Stimulated activated CD4-positive, alpha-beta T cell treated with anti-CD3 and anti-CD28 coated beads, TNF-alpha, amount 100 ng/mL, for 48 hours (primary cell): Measurements from ENCODE around the gene JAKMIP2.
"Not testable (repeated sequence)": the region's sequence is repeated elsewhere in the genome, so short reads cannot be mapped to it uniquely, and the experiment has no call there.

Experiments used
- DNase-seq, 3 donors: peaks; one replicate each; pipeline ENCODE4 v3.0.0-alpha.2; 2020; ENCODE audit warnings: low read depth in 3 of 3

JAKMIP2 gene

DNA sequence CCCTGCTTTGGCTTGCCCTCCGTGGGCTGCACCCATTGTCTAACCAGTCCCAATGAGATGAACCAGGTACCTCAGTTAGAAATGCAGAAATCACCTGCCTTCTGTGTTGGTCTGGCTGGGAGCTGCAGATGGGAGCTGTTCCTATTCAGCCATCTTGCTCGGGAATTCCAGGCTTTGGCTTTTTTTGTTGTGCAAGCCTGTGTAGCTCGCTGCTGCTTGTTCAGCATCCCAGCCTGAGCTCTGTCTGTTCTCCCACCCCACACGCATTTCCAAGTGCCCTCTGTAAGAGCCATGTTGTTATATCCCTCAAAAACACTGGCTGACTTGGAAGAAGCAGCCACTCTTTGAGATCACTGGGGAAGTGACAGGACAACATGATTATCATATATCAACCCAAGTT lies 171.0 kb downstream of the JAKMIP2 start:
- no peak for DNase-seq

DNA sequence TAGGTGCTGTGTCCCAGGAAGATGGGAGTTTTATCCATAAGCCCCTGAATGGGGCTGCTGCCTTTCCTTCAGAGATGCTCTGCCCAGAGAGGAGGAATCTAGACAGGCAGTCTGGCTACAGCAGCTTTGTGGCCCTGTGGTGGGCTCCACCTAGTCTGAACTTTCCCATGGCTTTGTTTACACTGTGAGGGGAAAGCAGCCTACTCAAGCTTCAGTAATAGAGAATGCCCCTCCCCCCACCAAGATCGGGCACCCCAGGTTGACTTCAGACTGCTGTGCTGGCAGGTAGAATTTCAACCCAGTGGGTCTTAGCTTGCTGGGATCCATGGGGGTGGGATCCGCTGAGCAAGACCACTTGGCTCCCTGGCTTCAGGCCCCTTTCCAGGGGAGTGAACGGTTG lies 171.7 kb downstream of the JAKMIP2 start:
- DNase-seq, result no peak

DNA sequence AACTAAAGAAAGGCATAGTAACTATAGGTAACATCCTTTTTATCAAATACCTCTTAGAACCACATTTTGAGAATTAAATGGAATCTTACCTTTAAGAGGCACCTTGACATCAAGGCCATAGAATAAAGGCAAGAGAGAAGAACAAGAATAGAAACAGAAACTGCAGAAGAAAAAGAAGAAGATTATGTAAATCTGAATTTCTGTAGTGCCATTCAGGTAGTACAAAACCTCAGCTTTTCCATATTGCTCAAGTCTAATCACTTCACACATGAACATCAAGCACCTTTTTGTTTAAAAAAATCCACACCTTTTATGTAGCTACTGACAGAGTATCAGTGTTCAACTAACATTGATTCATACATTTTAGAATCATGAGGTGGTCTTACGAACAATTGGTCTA lies 180.9 kb downstream of the JAKMIP2 start:
- DNase-seq, result no peak

DNA sequence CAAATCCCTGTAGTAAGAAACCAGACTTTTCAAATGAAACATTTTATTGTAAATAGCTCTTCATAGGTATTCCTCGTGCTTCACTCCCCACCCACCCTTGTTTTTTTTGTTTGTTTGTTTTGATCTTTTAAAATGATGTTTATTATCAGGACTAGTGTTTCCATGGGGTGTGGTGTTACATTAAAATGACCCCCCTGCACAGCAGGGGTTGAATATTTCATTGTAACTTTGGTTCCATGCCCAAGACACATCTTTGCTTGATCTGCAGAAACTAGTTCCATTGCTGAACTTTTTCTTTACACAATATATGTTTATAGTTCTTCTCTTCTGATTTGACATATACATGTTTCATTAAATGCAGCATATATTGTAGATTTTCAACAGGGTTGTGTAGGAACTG lies 191.4 kb downstream of the JAKMIP2 start:
- no peak for DNase-seq

GRCh38 chr5:147590096-147590495 lies 192.4 kb downstream of the JAKMIP2 start:
- DNase-seq, result no peak

DNA sequence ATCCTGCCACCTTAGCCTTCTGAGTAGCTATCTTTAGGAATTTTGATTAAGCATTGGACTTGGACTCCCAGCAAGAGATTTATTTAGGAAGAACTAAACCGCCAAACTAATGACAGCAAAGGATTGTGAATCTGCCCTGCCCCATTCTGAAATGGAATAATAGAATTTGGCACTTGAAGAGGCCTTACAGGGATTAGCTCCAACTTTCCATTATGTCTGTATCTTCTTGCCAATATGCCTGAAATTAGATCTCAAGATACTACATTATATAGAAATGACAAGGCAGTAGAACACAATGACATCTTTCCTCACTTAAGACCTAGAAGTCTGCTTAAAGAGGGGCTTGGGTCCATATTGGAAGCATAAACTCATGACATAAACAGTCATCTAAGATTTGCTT lies 195.7 kb downstream of the JAKMIP2 start:
- no peak for DNase-seq

DNA sequence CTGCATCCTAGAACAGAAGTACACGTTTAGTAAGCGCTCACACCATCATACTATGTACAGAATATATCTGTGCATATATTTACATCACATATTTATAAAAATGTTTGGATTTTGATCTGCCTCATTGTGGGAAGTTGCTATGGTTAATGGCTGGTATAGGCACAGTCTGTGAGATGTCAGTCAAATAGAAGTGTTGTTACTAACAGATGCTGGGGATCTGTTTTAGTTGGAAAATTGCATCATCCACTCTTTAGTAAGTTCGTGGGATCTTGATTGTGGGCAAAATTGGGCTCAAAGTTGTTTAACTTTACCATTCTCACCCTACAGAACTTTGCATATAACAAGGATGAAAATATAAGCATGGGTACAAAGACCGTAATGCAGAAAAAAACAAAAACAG lies 196.3 kb downstream of the JAKMIP2 start:
- no peak for DNase-seq

GRCh38 chr5:147582272-147582671 lies 200.3 kb downstream of the JAKMIP2 start:
- DNase-seq, result not testable (repeated sequence)

DNA sequence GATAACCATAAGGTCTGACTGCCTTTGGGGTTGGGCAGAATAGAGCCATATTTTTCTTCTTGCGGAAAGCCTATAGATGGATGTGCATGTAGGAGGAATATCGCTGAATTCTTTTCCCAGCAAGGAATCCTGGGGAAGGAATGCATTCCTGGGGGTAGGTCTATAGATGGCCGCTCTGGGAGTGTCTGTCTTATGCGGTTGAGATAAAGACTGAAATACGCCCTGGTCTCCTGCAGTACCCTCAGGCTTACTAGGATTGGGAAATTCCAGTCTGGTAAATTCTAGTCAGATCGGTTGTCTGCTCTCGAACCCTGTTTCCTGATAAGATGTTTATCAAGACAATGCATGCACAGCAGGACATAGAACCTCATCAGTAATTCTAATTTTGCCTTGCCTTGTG lies 202.1 kb downstream of the JAKMIP2 start:
- not testable (repeated sequence) for DNase-seq

DNA sequence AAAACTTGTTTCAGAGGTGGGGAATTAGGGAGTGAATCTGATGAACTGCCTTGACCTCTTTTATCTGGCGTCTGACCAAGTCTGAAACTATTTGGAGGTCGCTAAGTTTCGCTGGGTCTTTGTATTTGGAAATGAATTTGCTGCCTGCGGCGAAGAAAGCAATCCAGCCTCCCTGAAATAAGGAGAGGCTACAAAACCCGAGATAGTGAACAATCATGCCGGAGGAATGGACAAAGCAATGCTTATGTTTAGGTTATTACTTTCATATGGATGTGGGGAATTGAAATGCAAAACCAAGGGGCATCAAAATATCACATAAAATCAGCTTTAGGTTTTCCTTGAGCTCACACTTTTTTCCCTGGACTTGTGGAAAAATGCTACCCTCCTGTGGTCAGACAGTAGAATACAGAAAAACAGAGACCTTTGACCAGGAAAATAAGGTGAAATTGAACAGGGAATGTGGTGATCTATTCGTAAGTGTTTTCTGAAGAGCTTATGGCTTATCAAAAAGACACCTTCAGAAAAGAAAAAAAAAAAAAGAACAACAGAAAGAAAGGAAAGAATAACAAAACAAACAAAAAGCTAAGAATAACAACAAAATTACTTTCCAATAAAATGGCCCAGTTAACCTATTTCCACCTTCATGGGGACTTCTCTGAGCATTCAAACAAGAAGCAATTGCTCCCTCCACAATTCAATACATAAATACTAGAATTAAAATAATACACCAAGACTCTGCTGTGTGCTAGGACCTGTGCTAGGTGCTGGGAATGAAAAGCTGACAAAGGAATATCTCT lies 204.1 kb downstream of the JAKMIP2 start:
- DNase-seq, result no peak

DNA sequence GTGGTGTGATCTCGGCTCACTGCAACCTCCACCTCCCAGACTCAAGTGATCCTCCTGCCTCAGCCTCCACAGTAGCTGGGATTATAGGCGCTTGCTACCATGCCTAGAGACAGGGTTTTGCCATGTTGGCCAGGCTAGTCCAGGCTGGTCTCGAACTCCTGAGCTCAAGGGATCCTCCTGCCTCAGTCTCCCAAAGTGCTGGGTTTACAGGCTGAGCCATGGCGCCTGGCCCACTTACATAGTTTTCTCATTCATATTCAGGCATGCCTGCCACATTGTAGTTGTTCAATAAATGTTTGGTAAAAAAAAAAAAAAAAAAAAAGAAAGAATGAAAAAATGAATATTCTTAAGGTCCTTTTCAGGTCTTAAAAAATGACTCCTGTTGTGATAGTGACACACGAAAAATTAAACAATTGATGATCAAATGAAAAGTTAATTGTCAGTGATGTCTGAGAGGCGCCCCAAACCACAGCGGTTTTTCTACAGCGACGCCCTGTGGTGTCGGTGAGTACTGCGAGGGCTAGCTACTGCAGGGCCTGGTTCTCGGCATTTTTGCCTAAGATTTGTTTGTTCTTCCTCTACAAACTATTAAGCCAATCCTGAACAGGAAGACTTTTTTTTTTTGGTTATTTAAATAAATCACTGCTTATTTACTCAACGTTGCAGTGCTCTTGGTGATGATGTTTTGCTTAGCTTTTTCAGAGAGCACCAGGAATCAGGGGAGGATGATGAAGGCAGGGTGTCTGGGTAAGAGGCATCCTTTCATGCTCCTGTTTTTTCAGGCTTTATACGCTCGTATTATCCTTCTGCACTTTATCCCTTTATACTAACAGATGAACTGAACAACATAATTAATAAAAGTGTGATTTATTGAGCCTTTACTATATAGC lies 205.6 kb downstream of the JAKMIP2 start:
- DNase-seq, result peak; percentile 4 to 20 (median 8)

DNA sequence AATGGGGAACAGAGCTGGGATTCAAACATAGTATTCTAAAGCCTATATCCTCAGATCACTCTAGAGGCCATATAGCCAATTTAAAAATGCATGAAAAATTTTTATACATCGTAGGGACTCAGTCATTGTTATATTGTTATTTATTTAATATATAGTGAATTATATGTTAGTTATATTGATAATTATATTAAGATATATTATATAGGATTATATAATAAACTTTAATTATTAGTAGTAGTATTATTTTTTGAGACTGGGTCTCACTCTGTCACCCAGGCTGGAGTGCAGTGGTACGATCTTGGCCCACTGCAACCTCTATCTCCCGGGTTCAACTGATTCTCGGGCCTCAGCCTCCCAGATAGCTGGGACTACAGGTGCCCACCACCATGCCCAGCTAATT lies 206.9 kb downstream of the JAKMIP2 start:
- DNase-seq, result no peak

DNA sequence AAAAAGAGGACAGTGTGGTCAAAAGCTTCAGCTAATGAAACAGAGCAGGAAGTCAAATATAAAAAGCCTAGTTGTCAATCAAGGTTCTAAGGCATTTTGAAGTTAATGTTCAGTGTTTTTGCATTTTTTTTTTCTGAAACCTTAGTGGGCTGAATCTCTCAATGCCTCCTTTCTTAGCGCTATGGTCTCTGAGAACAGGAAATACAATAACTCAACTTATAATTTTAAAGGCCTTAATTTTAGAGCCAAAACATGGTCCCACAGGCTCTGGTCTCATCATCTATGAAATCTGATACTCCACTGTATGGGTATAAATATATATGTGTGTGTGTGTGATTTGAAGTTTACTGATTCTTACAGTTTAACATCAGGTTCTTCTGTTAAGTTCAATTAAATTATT lies 209.3 kb downstream of the JAKMIP2 start:
- no peak for DNase-seq

DNA sequence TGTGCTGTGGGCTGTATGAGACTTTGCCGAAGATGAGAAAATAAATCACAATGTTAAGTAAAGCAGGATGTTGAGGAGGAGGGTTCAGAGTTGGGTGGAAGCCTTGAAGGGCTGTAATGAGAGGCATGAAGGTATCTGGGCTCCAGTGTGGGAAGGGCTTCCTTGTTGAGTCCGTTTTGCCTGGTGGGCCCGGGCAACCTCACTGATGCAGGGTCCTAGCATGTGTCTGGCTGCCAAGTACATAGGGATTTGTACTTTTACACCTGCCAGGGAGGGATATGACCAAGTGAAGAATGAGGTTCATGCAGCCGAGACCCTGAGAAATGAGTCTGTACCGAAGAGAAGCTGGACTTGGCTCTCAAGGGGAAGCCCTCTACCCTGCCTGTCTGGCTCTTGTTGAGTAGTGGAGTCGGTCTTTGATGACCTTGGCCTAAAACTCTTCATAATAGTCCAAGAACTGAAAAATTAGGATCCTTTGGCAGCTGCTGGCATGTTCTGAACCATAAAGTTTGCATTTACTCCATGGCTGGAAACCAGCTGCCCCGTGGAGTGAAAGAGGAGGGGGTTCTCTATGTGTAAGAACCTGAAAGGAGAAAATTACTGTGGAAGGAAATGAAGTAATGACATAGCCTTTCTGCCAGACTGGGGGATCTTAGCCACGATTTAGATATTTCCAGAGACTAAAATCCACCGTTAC lies 213.7 kb downstream of the JAKMIP2 start:
- DNase-seq, result no peak

GRCh38 chr5:147567917-147568598 lies 214.5 kb downstream of the JAKMIP2 start:
- DNase-seq, result no peak

GRCh38 chr5:147565524-147565923 lies 217.0 kb downstream of the JAKMIP2 start:
- no peak for DNase-seq

DNA sequence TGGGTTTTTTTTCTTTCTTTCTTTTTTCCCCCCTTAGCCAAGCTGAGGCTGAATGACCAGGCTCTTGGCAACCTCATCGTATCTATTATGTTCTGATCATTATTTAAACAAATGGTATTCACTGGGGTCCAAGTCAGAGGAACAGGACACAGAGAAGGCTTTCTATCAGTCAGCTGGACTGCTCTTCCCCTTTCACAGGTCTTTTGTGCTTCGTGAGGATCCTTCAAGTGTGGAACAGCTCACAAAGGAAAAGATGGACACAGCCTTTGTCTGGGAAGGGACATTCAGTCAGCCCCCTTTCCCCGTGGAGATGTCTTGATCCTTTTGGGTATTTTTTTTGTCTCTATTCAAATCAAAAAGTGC lies 218.4 kb downstream of the JAKMIP2 start:
- DNase-seq, result no peak

DNA sequence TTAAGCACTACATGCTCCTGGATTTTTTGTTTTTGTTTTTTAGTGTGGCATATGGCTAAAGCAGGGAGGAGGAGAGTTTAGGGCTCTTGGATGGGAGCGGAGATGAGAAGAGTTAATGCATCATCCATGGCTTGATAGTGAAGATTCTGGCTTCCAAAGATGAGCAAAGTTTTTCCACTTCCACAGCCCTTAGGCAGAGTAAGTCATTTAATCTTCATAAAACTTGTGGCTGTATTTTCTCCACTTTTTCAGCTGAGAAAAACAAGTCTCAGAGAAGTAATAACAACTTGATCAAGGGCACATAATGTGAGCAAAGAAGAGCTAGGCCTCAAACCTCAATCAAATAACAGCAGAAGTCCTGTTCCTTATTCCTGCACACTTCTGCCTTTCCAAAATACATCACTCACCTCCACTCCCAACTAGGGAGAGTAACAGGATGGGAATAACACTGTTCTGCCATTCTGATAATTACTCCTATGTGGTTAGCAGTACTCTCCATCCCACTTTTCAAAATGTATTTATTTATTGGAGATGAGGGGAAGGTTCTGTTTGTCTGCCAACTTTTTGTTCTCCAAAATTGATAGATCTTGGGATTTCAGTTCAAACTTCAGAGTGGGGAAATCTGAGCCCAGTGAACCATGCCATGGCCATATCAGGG lies 218.9 kb downstream of the JAKMIP2 start:
- DNase-seq, result no peak

DNA sequence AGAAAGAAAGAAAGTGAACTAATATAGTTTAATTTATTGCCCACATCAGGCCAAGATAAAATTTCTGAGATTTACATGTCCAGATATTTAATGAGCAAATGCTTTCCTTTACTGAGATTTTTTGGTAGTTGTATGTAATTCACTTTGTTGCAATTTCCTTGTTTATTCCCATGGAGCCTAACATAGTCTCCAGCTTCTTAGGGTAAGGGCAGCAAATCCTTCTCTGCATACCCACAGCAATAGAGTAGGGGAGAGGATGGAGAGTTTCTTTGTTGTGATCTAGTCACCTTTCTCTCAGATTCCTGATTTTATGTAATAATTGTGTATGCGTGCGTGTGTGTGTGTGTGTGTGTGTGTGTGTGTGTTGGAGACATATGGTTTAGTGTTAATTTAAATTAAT lies 221.1 kb downstream of the JAKMIP2 start:
- DNase-seq, result no peak

DNA sequence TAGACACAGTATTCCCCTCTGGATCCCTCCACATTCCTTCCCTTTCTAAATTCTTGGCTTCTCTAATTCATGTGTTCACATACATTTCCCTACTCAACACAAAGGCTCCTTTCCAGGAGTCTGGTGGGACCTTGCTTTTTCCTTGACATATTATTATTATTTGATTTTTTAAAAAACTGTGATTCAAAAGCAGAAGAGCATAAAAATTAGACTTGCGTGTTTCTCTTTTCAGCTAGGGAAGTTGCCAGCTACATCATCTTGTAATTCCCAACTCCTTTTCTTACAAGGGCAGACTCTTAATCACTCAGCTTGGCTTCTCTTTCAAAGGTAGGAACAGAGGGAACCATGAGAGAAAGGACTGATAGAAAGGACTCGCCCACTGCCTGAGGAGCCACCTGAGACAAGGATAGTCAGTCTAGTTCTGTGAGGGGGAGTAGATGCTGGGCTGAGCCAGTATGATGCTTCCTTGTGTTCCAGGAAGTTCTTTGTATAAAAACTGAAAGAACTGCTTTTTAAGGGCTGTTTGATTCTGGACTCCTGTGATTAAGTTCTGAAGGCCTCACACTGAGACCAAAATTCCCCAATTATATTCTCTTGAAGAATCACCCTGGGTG lies 221.7 kb downstream of the JAKMIP2 start:
- DNase-seq, result no peak

GRCh38 chr5:147559749-147560148 lies 222.8 kb downstream of the JAKMIP2 start:
- no peak for DNase-seq
